Measurements from ENCODE around the gene EXOC7.
A peak's percentile ranks its signal among the peaks of the same experiment; 100 is the strongest.

Gene EXOC7

GRCh38 chr17:76148015-76148326 lies 44.4 kb upstream of the EXOC7 start:
- H4K20me1 ChIP-seq (ENCODE audit: insufficient read depth, low read length) = no peaks in the 10 kb centered on the region
- no peaks in the 10 kb centered on the region for H3K9me3 ChIP-seq (ENCODE audit: insufficient read depth, low read length, severe bottlenecking)
- H3K4me2 ChIP-seq (ENCODE audit: insufficient read depth, low read length) = no peak overlapping the region
- no peak overlapping the region for H2AFZ ChIP-seq (ENCODE audit: low read depth, low read length)
- peaks cover 29% of the 10 kb centered on the region for H3K4me1 ChIP-seq (ENCODE audit: insufficient read depth, low read length)
- TF ChIP-seq EZH2 (IDR thresholded peaks at IDR 0.05; ENCODE audit: borderline replicate concordance, low read depth, low read length, severe bottlenecking) = no peak
- no peak for TF ChIP-seq CTCF (IDR thresholded peaks at IDR 0.05; ENCODE audit: borderline replicate concordance, extremely low read depth, low read length, poor library complexity, severe bottlenecking)
- DNase-seq (no peak), ATAC-seq (ENCODE audit: insufficient read depth, low read depth) (no peak)
- H3K27me3 ChIP-seq (ENCODE audit: insufficient read depth, low read length, poor library complexity) = no peaks in the 10 kb centered on the region
- H3K36me3 ChIP-seq (ENCODE audit: insufficient read depth, low read length) = no peaks in the 10 kb centered on the region
- H3K4me3 ChIP-seq (ENCODE audit: low read depth in 1 of 2, low read length in 2 of 2) = no peak overlapping the region
- no peak overlapping the region for H3K9ac ChIP-seq (ENCODE audit: low read depth, low read length)
- H3K27ac ChIP-seq (ENCODE audit: low read length) = no peak overlapping the region
- H3K79me2 ChIP-seq (ENCODE audit: insufficient read depth, low read length) = no peaks in the 10 kb centered on the region

GRCh38 chr17:76147211-76148014 lies 43.8 kb upstream of the EXOC7 start:
- ATAC-seq (ENCODE audit: insufficient read depth, low read depth) (no peak), DNase-seq (no peak)
- H3K27ac ChIP-seq (ENCODE audit: low read length) = no peak overlapping the region
- no peak overlapping the region for H3K4me2 ChIP-seq (ENCODE audit: insufficient read depth, low read length)
- peaks cover 34% of the 10 kb centered on the region for H3K4me1 ChIP-seq (ENCODE audit: insufficient read depth, low read length)
- H3K27me3 ChIP-seq (ENCODE audit: insufficient read depth, low read length, poor library complexity) = no peaks in the 10 kb centered on the region
- H3K4me3 ChIP-seq (ENCODE audit: low read depth in 1 of 2, low read length in 2 of 2) = no peak overlapping the region
- TF ChIP-seq CTCF (IDR thresholded peaks at IDR 0.05; ENCODE audit: borderline replicate concordance, extremely low read depth, low read length, poor library complexity, severe bottlenecking) (peak; percentile 55), EZH2 (IDR thresholded peaks at IDR 0.05; ENCODE audit: borderline replicate concordance, low read depth, low read length, severe bottlenecking) (no peak)
- H2AFZ ChIP-seq (ENCODE audit: low read depth, low read length) = no peak overlapping the region
- H3K9ac ChIP-seq (ENCODE audit: low read depth, low read length) = no peak overlapping the region
- H3K79me2 ChIP-seq (ENCODE audit: insufficient read depth, low read length) = no peaks in the 10 kb centered on the region
- no peaks in the 10 kb centered on the region for H3K36me3 ChIP-seq (ENCODE audit: insufficient read depth, low read length)
- no peaks in the 10 kb centered on the region for H3K9me3 ChIP-seq (ENCODE audit: insufficient read depth, low read length, severe bottlenecking)
- H4K20me1 ChIP-seq (ENCODE audit: insufficient read depth, low read length) = no peaks in the 10 kb centered on the region

GRCh38 chr17:76146053-76146851 lies 42.7 kb upstream of the EXOC7 start:
- Histone ChIP-seq H4K20me1 (ENCODE audit: insufficient read depth, low read length) (no peaks in the 10 kb centered on the region), H3K4me3 (ENCODE audit: low read depth in 1 of 2, low read length in 2 of 2) (no peak overlapping the region), H3K36me3 (ENCODE audit: insufficient read depth, low read length) (no peaks in the 10 kb centered on the region), H3K27me3 (ENCODE audit: insufficient read depth, low read length, poor library complexity) (no peaks in the 10 kb centered on the region), H3K9me3 (ENCODE audit: insufficient read depth, low read length, severe bottlenecking) (no peaks in the 10 kb centered on the region), H3K4me1 (ENCODE audit: insufficient read depth, low read length) (peaks cover 45% of the 10 kb centered on the region), H3K4me2 (ENCODE audit: insufficient read depth, low read length) (no peak overlapping the region), H3K79me2 (ENCODE audit: insufficient read depth, low read length) (no peaks in the 10 kb centered on the region), H3K9ac (ENCODE audit: low read depth, low read length) (no peak overlapping the region), H3K27ac (ENCODE audit: low read length) (no peak overlapping the region), H2AFZ (ENCODE audit: low read depth, low read length) (no peak overlapping the region)
- TF ChIP-seq CTCF (IDR thresholded peaks at IDR 0.05; ENCODE audit: borderline replicate concordance, extremely low read depth, low read length, poor library complexity, severe bottlenecking) = no peak
- TF ChIP-seq EZH2 (IDR thresholded peaks at IDR 0.05; ENCODE audit: borderline replicate concordance, low read depth, low read length, severe bottlenecking) = no peak
- no peak for ATAC-seq (ENCODE audit: insufficient read depth, low read depth)
- no peak for DNase-seq
